ENCODE data around the gene HBG1.

HBG1 gene

GRCh38 chr11:5246772-5247471 is 2.7 kb downstream of the HBG1 start:
- DNase-seq (ENCODE audit: low read depth), result no peak

- DNase-seq (ENCODE audit: low read depth), result no peak
These were observed 4.5 kb downstream of the HBG1 start for GRCh38 chr11:5245155-5245554.

- DNase-seq (ENCODE audit: low read depth), result no peak
These were observed 5.9 kb downstream of the HBG1 start for GRCh38 chr11:5243816-5244180.

GRCh38 chr11:5242933-5243815 is 6.5 kb downstream of the HBG1 start:
- no peak for DNase-seq (ENCODE audit: low read depth)

GRCh38 chr11:5242208-5242607 is 7.4 kb downstream of the HBG1 start:
- no peak for DNase-seq (ENCODE audit: low read depth)

- DNase-seq (ENCODE audit: low read depth), result no peak
These were observed 8.2 kb downstream of the HBG1 start for GRCh38 chr11:5241458-5241857.

GRCh38 chr11:5240458-5240857 is 9.2 kb downstream of the HBG1 start:
- no peak for DNase-seq (ENCODE audit: low read depth)

- no peak for DNase-seq (ENCODE audit: low read depth)
These were observed 9.6 kb downstream of the HBG1 start for GRCh38 chr11:5240056-5240455.

GRCh38 chr11:5239046-5239445 is 10.6 kb downstream of the HBG1 start:
- no peak for DNase-seq (ENCODE audit: low read depth)

- DNase-seq (ENCODE audit: low read depth), result no peak
These were observed 11.2 kb downstream of the HBG1 start for GRCh38 chr11:5238486-5238885.

GRCh38 chr11:5237420-5237819 is 12.2 kb downstream of the HBG1 start:
- no peak for DNase-seq (ENCODE audit: low read depth)

GRCh38 chr11:5235364-5236095 is 14.1 kb downstream of the HBG1 start:
- DNase-seq (ENCODE audit: low read depth), result no peak

GRCh38 chr11:5234381-5234834 is 15.2 kb downstream of the HBG1 start, which contains the start of gene HBD:
TSS of gene HBD (minus strand) at chr11:5234483. CDS start at chr11:5234433, 50 bp downstream.
- peak; percentile 61 for DNase-seq (ENCODE audit: low read depth)

GRCh38 chr11:5233307-5233706 is 16.4 kb downstream of the HBG1 start:
- DNase-seq (ENCODE audit: low read depth), result no peak

- DNase-seq (ENCODE audit: low read depth), result no peak
These were observed 16.8 kb downstream of the HBG1 start for GRCh38 chr11:5232821-5233220.

- DNase-seq (ENCODE audit: low read depth), result no peak
These were observed 17.5 kb downstream of the HBG1 start for GRCh38 chr11:5232176-5232575.

GRCh38 chr11:5231111-5231510 is 18.5 kb downstream of the HBG1 start:
- no peak for DNase-seq (ENCODE audit: low read depth)

GRCh38 chr11:5230266-5230665 is 19.4 kb downstream of the HBG1 start:
- DNase-seq (ENCODE audit: low read depth), result no peak

GRCh38 chr11:5229796-5230195 is 19.9 kb downstream of the HBG1 start:
- DNase-seq (ENCODE audit: low read depth), result no peak

GRCh38 chr11:5229356-5229755 is 20.3 kb downstream of the HBG1 start:
- DNase-seq (ENCODE audit: low read depth), result no peak

- DNase-seq (ENCODE audit: low read depth), result no peak
These were observed 21.5 kb downstream of the HBG1 start for GRCh38 chr11:5228124-5228523.

- DNase-seq (ENCODE audit: low read depth), result no peak
These were observed 22.0 kb downstream of the HBG1 start for GRCh38 chr11:5227681-5228080.

All from EH (cell line).